MM.1S (cell line): ENCODE data around the gene XCL2.

Experiments
- CTCF ChIP-seq: fragments of 300-600 bp; sonication (generic); IDR thresholded peaks from 2 replicates; pipeline ENCODE4 v1.5.1; 2016; ENCODE audit warnings: antibody characterized with exemption, low read length, mixed read lengths
- EZH2 ChIP-seq: fragments of 300-600 bp; sonication (generic); optimal IDR thresholded peaks from 2 replicates; pipeline ENCODE3; 2017; ENCODE audit warnings: low read depth, mild to moderate bottlenecking, antibody characterized with exemption, low read length, mixed read lengths
- EZH2phosphoT487 ChIP-seq: fragments of 300-600 bp; sonication (generic); IDR thresholded peaks from 2 replicates; pipeline ENCODE4 v1.6.1; 2018; ENCODE audit warnings: antibody characterized with exemption, low read length

- TF ChIP-seq EZH2phosphoT487 (no peak), CTCF (no peak), EZH2 (no peak)
These were observed 23.8 kb upstream of the XCL2 start for GRCh38 chr1:168567568-168567967.
